Kidney epithelial cell (primary cell): ENCODE results near the gene SLC12A4. TPM values are rescaled to one million over a fixed set of nuclear protein-coding genes. Genes with fewer than 3 reads are reported as not detected.
"Not testable (repeated sequence)": the region's sequence is repeated elsewhere in the genome, so short reads cannot be mapped to it uniquely, and the experiment has no call there.

ENCODE experiments used
- DNase-seq: peaks from one replicate; pipeline ENCODE4 v3.0.0-alpha.2; 2010; ENCODE audit warnings: low read depth
- H3K27me3 ChIP-seq: 2 replicates; pipeline ENCODE4 v1.6.0; 2011; ENCODE audit warnings: low read length; ENCODE audit not compliant: control insufficient read depth, insufficient read depth
- H3K36me3 ChIP-seq: 2 replicates; pipeline ENCODE4 v1.5.1; 2011; ENCODE audit warnings: low read length; ENCODE audit not compliant: control insufficient read depth, insufficient read depth
- H3K4me3 ChIP-seq: 2 replicates; pipeline ENCODE4 v1.5.1; 2011; ENCODE audit warnings: low read depth, mild to moderate bottlenecking, control low read depth, low read length
- total RNA-seq: library from RNA; depleted of rRNA; stranded (reverse); fragments of >200 nt; gene quantifications from 2 replicates; pipeline ENCODE4 v1.2.3, GENCODE V29; 2015
- TF ChIP-seq, protein P1 (sequence below): IDR thresholded peaks from 2 replicates; pipeline ENCODE4 v1.5.1; 2011; ENCODE audit warnings: mild to moderate bottlenecking, moderate library complexity, low read length, control low read depth, inconsistent platforms; ENCODE audit not compliant: insufficient read depth, poor library complexity, severe bottlenecking

Gene SLC12A4
- total RNA-seq, 1 donor from 2014 or later: 36.6 TPM

DNA sequence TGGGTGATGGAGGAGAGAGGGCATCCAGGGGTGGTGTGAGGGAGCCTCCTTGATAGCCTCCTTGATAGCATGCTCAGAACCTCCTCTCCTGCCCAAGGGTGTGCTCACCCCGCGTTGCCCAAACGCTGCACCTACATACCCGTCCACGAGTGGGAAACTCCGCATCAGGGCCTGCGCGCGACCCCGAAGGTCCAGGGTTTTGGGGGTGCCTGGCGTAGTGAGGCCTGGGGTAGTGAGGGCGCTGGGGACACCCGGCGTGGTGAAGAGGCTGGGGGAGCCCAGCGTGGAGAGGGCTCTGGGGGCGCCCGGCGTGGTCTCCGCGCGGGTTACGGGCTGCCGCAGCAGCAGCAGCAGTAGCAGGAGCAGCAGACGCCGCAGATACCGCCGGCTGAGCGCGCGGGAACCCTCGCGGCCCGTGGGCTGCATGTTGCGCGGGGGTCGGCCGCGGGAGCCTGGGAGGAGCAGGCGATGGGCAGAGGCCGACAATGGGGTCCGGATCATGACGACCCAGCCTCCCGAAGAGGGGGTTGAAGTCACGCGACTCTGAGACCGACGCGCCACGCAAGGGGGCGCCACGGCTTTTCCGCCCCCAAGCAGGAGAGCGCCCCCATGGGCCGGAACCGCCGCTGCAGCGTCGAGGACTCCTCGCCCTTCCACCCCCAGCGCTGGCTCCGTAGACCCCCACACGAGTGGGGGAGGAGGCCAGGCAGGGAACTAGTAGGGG is 11.7 kb upstream of the SLC12A4 start, which contains the start of gene DPEP3:
DPEP3 (minus strand) TSS at position 545 of the 724 bp plus-strand sequence; CDS start at position 426, 119 bp downstream.
- TF ChIP-seq, protein P1, sequence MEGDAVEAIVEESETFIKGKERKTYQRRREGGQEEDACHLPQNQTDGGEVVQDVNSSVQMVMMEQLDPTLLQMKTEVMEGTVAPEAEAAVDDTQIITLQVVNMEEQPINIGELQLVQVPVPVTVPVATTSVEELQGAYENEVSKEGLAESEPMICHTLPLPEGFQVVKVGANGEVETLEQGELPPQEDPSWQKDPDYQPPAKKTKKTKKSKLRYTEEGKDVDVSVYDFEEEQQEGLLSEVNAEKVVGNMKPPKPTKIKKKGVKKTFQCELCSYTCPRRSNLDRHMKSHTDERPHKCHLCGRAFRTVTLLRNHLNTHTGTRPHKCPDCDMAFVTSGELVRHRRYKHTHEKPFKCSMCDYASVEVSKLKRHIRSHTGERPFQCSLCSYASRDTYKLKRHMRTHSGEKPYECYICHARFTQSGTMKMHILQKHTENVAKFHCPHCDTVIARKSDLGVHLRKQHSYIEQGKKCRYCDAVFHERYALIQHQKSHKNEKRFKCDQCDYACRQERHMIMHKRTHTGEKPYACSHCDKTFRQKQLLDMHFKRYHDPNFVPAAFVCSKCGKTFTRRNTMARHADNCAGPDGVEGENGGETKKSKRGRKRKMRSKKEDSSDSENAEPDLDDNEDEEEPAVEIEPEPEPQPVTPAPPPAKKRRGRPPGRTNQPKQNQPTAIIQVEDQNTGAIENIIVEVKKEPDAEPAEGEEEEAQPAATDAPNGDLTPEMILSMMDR: peak; percentile 44
- H3K27me3 ChIP-seq: peaks cover 22% of the 10 kb centered on the region
- no peak within 1 kb of the TSS for H3K4me3 ChIP-seq
- DNase-seq: no peak
- no peaks in the 10 kb centered on the region for H3K36me3 ChIP-seq

DNA sequence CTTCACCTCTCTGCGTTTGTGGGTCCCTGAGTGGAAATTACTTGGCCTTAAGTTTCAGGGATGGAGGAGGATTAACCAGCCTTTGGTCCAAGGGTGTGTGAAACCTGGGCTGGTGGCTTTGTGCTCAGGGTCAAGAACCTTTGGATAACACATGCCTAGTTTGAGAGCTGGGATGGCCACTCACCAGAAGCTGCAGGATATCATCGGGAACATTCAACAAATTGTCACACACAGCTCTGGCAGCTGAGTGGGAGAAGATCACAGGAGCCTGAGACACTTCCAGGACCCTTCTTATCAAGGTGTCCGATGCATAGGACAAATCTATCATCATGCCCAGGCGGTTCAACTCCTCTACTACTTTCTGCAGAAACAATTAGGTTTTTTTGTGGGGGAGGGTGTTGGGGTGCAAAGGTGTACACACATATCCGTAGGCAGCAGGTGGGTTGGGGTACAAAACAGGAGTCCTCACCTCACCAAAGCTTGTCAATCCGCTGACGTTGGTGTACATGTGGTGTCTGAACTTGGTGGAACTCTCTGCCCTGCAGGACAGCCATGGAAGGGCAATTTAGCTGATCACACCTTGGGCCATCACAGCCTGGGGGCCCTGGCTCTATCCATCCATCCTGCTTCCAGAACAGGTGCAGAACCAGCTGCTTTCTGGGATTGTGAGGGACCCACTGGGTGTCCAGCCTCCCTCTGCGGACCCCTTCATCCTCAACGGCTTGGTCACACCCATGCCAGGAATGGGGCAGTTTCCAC is 9.2 kb upstream of the SLC12A4 start:
- Histone ChIP-seq H3K4me3 (no peak overlapping the region), H3K36me3 (no peaks in the 10 kb centered on the region), H3K27me3 (peaks cover 22% of the 10 kb centered on the region)
- TF ChIP-seq, protein P1: no peak
- DNase-seq: no peak

GRCh38 chr16:67977005-67977404 is 8.6 kb upstream of the SLC12A4 start:
- H3K27me3 ChIP-seq: peaks cover 22% of the 10 kb centered on the region
- TF ChIP-seq, protein P1: no peak
- DNase-seq: no peak

GRCh38 chr16:67976205-67976604 is 7.8 kb upstream of the SLC12A4 start:
- Histone ChIP-seq H3K36me3 (no peaks in the 10 kb centered on the region), H3K27me3 (peaks cover 22% of the 10 kb centered on the region), H3K4me3 (no peak overlapping the region)
- no peak for DNase-seq
- TF ChIP-seq, protein P1: no peak

More at GRCh38 chr16:67977005-67977404, 8.6 kb upstream of the SLC12A4 start:
- no peaks in the 10 kb centered on the region for H3K36me3 ChIP-seq
- no peak overlapping the region for H3K4me3 ChIP-seq

DNA sequence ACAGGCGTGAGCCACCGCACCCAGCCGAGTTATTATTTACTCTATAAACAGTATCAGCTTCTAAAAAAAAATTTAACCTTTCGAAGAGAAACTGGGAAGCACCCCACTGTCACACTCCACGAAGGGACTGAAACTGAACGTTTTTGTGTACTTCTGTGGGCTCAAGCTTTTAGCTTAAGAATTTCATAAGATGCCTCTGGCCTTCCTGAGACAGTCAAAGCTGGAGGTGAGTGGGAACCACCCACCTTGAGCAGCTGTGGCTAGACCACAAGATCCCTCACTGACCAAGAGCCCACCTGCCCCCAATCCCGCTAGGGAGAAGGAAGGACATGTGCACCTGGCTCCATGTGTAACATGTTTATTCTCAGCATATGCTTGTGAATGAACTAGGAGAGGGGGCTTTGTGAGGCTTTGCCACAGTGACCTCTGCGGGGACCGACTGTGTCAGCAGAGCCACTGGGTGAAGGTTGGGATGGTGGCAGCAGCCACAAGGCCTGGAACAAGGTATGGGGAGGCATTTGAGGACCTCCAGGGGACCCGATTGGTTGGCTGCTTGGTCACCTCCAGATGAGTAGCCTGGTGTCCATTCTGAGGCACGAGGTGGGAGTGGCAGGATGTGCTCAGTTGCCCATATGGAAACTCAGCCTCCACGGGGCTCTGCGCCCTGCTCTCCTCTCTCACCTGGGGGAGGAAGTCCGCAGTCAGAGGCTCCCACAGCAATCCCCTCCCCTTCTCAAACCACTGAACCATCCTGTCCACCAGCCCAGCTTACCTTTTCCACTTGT is 7.1 kb upstream of the SLC12A4 start:
- Histone ChIP-seq H3K4me3 (no peak overlapping the region), H3K27me3 (peaks cover 22% of the 10 kb centered on the region), H3K36me3 (no peaks in the 10 kb centered on the region)
- TF ChIP-seq, protein P1: no peak
- DNase-seq: no peak

- not testable (repeated sequence) for H3K36me3 ChIP-seq, H3K4me3 ChIP-seq, H3K27me3 ChIP-seq, DNase-seq
These were observed 3.8 kb upstream of the SLC12A4 start for GRCh38 chr16:67972285-67972684.
